DOHH2 (cell line): Measurements from ENCODE around the gene ZNF81.

Experiments
- EZH2phosphoT487 ChIP-seq: fragments of 200-600 bp; sonication (generic); IDR thresholded peaks from 2 replicates; pipeline ENCODE4 v1.6.1; 2017; ENCODE audit warnings: borderline replicate concordance, mild to moderate bottlenecking, antibody characterized with exemption, low read length, moderate library complexity, mixed read lengths
- TF ChIP-seq, protein P1 (sequence below): fragments of 200-600 bp; sonication (generic); IDR thresholded peaks from one replicate; pipeline ENCODE4 v1.5.1; 2014; ENCODE audit warnings: antibody characterized with exemption, mild to moderate bottlenecking, low read depth, low read length; ENCODE audit not compliant: poor library complexity, severe bottlenecking

DNA sequence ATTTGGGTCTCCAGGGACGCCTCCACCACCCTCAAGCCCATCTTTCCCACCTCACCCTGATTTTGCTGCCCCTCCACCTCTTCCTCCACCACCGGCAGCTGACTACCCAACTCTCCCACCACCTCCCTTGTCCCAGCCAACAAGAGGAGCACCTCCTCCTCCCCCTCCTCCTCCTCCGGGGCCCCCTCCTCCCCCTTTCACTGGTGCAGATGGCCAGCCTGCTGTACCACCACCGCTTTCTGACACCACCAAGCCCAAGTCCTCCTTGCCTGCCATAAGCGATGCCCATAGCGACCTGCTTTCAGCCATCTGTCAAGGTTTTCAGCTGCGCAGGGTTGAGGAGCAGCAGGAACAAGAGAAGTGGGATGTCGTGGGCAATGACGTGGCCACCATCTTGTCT lies 32.4 kb upstream of the ZNF81 start:
- TF ChIP-seq, protein P1, sequence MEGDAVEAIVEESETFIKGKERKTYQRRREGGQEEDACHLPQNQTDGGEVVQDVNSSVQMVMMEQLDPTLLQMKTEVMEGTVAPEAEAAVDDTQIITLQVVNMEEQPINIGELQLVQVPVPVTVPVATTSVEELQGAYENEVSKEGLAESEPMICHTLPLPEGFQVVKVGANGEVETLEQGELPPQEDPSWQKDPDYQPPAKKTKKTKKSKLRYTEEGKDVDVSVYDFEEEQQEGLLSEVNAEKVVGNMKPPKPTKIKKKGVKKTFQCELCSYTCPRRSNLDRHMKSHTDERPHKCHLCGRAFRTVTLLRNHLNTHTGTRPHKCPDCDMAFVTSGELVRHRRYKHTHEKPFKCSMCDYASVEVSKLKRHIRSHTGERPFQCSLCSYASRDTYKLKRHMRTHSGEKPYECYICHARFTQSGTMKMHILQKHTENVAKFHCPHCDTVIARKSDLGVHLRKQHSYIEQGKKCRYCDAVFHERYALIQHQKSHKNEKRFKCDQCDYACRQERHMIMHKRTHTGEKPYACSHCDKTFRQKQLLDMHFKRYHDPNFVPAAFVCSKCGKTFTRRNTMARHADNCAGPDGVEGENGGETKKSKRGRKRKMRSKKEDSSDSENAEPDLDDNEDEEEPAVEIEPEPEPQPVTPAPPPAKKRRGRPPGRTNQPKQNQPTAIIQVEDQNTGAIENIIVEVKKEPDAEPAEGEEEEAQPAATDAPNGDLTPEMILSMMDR: no peak
- no peak for TF ChIP-seq EZH2phosphoT487
